CD1c-positive myeloid dendritic cell (primary cell): ENCODE data around the gene CTSH.
"Not testable (repeated sequence)": the region's sequence is repeated elsewhere in the genome, so short reads cannot be mapped to it uniquely, and the experiment has no call there.

Experiments
- DNase-seq: peaks from one replicate; pipeline ENCODE4 v3.0.0-alpha.2; 2016; ENCODE audit errors: extremely low spot score

CTSH gene

DNA sequence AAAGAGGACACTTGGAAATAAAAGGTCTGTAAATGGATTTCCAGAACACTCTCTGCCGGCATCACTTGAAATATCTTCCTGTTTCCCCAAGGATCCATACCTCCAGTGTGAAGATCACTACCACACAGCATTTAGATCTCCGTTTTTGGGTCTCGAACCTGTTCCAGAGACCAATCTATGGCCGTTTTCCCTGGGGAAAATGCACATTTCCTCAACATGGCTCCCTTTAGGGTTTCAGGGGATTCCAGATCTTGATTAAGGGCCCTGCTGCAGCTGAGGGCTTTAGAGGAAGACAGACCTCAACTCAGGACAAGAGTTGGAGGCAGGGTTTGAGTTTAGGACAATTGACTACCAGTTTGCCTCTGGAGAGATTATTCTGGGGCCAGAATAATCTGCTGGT is 2.1 kb downstream of the CTSH start:
- DNase-seq = no peak

DNA sequence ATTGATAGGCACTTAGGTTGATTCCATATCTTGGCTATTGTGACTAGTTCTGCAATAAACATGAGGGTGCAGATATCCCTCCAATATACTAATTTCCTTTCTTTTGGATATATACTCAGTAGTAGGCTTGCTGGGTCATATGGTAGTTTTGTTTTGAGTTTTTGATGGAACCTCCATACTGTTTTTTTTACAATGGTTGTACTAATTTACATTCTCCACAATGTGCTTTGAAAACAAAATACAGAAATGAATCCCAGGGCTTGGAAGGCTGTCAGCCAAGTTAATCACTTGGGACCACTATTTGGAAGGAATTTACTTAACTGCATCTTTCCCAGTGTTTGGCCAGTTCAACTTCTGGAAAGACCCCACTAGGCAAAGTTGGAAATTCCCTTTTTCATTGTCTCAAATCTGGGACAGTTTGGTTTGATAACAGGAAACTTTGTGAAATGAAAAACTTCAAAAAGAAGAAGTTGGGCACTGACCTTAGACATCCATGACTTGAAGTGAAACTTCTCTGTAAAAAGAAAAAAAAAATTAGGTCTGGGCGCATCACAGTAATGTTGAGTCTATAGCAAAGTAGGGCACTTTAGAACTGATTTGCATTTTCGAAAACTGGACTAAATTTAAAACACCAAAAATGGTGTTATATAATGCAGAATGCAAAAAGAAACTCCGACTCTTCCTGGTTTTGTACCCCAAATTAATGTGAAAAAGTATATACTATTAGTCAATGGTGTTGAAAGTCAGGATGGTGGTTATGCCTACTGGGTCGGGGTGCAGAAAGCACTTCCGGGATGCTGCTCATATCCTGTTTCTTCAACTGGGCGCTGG is 6.0 kb downstream of the CTSH start:
- DNase-seq = peak; percentile 89

DNA sequence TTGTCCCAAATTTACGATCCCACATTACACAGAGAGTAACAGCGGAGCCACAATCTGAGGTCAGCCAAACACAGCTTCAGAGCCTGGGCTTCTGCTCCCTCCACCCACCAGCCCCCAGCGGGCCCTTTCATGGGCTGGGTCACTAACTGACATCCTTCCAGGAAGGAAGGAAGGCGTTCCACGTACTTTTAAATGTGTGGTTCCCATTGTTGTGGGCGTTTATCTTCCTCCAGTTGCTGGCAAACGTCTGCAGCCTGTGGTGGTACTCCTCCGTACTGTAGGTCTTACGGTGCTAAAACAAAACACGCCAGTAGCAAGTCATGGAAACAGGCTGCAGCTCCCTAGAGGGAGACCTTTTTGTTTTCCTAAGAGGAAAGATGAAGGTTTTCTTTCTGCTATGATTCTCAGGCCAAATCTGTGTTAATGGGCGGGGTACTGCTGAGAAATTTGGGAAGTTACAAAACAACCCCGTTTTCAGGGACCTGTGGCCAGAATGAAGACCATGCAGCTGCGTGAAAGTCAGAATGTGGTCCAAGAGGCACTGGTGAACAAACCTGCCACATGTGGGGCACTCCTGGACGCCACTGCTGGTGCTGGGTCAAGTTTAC is 7.6 kb downstream of the CTSH start:
- DNase-seq = peak; percentile 76

DNA sequence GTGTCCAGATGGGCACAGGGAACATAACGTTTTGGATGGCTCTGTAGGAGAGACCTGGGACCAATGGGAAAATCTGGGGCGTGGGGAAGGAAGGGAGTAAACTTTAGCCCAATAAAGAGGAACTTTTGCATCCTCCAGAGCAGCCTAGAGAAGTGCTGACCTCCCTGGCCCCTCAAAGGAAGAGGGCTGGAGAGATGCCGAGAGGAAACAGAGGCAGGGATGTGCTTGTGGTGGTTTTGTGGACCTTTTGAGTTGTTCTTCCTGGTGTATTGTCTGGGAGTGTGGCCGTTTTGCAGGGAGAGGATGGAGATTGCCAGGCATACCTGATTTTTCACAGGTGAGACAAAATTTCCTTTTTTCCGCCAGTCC is 10.2 kb downstream of the CTSH start:
- no peak for DNase-seq

DNA sequence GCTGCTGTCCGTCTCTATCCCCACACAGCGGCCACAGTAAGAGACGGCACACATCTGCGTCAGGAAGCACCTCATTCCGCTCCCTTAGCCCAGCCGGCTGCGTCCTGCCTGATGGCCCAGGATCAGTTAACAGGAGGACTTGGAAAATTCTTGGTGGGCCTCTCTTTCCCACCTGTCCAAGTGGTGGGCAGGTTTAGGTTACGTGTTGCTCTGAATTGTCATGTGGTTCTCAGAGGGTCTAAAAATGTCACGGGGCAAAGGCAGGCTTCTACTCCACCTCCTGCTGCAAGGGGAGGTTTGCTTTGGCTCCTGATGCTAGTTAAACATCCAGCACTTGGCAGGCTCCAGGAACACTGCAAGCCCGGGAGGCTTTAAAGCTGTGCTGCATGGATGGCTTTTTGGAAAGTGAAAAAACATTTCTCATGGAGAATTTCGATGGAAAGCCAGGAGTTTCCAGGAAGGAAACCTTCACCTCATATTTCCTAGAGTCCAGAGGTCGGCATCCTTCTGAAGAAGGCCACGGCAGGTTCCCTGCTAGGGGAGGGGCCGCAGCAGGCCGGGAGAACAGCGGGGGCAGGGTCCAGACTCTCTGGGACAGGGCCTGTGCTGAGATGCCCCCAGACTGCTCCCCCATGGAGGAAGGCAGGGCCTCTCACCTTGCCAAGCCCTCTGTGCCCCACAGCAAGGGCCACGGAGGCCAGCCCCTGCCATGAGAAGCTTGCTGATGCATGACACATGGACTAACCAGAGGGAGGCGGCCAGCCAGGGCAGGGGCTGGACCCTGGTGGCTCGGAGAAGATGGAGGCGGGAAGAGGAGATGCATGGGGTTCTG is 10.8 kb downstream of the CTSH start:
- no peak for DNase-seq

DNA sequence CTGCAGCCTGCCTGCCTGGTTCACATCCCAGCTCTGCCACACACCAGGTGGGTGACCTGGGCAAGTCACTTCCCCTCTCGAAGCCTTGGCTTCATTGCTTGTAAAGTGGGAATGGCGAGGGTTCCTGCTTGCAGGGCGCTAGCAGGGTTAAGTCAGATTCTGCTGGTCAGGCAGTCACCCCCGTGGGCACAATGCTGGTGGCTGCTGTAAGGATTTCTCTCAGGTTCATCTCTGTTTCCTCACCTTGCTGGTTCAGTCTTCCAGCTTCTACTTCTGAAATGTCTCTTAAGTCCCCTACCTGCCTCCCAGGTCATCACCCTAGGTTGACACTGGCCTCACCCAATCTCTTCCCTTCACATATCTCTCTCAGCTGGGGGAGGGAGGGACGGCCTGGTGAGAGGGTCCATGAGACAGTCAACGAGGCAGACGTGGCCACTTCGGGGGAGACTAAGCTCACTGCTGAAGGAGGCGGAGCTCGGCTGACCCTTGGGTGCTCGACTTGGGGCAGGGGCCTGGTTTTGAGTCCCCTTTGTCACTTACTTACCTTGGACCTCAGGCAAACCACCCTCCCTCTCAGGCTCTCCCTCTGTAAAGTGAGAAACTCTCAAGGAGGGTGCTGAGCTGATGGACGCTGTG is 11.5 kb downstream of the CTSH start:
- DNase-seq = no peak

DNA sequence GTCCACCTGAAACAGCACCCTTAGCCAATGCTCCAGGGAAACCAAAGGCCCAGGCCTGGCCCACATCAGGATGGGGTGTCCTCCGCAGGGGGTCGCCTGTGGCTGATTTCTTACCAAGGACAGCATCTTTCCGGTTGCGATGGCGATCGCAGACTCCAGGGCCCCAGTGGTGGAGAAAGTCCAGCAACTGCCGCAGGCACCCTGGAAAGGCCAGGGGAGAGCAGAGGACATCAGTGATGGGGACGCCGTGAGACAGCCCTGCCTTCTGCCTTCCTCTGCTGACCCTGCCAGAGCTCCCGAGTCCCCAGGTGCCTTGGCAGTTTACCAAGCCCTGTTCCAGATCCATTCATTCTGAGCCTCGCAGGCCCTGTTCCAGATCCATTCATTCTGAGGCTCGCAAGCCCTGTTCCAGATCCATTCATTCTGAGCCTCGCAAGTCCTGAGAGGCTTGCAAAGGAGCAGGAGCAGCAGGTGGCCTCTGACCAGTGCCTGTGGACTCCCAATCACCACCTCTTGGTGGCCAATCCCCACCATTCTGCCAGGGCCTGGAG is 12.5 kb downstream of the CTSH start:
- no peak for DNase-seq

DNA sequence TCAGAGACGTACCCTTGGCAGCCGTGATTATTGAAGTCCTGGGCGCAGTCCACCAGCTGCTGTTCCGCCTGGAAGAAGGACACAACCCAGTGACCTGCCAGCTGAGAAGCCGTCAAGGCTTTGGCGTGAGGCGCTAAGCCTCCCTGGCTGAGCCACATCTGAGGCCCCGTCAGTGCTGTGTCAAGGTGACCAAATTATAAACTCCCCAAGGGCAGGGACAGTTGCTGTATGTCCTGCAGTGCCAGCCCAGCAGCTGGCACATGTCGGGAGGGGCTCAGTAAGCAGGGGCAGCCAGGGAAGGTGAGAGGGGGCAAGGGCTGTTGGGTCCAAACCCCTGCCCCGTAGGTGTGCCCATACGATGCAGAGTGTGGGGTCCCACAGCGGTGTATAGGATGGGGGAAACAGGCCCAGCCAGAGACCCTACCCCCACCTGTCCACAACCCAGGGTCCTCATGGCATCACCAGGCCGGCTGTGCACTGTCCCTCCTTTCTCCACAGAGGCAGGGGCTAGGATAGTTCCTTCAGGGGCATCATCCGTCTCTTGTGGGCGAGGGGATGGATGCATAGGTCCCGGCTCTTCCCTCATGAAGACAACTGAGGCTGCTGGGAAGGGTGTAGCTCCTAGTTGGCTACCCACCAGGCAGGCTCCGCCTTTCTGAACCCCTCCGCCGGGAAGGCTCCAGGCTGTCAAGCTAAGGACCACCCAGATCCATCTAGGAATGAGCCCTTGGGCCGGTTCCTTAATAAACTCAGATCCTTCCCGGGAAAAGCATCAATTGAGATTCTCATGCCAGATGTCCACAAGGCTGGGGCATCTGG is 13.2 kb downstream of the CTSH start:
- DNase-seq = no peak

DNA sequence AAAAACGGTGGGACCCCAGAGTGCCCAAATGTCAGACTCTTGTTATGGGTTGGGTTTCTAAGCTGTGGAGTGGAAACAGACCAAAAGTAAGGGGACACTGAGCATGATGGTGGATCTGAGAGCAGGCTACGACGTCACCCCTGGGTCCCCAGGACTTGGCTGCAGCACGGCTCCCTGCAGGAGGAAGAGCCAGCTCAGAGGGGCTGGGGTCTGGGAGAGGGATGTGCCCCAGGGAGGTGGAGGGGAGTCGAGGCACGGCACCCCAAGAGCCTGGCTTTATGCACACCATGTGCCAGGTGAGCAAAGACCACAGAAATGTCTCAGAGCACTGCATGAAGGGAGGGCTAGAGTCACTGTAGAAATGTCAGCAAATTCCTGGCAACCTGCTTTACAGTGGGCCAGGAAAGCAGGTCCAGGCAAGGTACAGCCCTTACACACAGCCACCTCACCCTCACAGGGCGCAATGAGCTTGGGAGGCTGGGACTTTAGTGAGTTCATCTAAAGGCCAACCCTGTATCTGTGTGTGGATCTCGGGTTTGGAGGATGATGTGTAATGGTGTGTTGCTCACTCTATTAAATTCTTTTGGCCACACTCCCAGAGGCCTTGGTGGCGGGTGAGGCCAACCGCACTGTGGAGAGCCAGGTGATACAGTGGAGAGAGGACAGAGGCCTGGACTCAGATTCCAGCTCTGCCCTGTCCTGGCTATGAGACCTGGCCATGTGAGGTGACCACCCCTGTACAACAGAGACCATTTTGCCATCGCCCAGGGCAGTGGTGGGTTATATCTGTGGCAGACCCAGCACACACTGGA is 14.1 kb downstream of the CTSH start:
- DNase-seq = no peak

DNA sequence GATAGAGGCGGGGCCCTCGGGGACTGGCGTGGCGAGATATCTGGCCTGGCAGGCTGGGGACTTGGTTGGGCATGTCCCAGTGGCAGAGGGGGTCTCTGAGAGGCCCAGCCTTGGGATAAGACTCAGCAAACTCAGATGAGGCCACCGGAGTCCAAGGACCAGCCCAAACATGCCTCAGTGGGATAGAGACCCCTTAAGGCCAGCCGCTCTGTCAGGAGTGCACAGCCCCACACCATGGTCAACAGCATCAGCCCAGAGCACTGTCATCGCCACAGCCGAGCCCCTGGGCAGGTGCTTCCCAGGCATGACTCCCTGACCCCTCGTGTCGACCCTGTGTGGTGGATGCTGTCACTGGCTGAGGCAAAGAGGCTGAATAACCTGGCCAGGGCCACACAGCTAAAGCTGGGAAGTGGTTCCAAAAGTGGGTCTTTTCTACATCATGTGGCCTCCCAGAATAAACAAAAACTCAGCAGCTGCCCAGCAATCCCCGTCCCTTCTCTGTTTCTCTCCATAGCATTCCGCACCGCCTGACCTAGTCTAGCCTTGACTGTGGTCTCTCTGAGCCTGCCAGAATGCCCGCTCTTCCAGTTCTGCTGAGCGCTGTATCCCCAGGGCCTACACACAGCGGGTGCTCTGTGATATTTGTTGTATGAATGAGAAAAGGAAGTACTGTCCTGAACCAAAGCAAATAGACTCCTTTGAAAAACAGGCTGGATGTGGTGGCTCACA is 15.1 kb downstream of the CTSH start:
- no peak for DNase-seq

DNA sequence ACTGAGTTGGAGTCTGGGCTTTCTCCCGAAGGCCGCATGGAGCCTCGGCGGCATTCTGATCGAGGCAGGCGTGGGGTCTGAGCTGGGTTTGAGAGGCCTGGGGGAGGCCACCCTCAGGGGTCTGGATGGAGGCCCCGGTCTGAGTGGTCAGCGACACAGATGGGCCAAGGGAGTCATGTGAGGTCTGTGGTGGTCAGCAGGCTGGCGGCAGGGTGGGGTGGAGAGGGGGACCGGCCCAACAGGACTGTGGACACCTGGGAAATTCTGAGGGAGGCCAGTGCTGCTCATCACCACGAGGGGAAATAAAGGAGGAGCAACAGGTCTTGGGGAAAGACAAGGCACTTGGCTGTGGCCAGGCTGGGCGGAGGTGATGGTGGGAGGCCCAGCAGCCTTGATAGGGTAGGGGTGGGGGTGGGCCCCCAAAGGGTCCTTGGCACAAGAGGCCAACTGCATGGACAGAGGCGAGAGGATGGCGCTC is 16.2 kb downstream of the CTSH start:
- no peak for DNase-seq

DNA sequence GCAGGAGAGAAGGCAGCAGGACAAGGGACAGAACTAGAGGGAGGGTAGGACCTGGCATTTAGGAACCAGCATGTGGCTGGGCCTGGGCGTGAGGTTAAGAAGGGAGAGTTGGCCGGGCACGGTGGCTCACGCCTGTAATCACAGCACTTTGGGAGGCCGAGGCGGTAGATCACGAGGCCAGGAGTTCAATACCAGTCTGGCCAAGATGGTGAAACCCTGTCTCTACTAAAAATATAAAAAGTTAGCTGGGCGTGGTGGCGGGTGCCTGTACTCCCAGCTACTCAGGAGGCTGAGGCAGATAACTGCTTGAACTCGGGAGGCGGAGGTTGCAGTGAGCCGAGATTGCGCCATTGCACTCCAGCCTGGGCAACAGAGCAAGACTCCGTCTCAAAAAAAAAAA is 16.7 kb downstream of the CTSH start:
- not testable (repeated sequence) for DNase-seq

DNA sequence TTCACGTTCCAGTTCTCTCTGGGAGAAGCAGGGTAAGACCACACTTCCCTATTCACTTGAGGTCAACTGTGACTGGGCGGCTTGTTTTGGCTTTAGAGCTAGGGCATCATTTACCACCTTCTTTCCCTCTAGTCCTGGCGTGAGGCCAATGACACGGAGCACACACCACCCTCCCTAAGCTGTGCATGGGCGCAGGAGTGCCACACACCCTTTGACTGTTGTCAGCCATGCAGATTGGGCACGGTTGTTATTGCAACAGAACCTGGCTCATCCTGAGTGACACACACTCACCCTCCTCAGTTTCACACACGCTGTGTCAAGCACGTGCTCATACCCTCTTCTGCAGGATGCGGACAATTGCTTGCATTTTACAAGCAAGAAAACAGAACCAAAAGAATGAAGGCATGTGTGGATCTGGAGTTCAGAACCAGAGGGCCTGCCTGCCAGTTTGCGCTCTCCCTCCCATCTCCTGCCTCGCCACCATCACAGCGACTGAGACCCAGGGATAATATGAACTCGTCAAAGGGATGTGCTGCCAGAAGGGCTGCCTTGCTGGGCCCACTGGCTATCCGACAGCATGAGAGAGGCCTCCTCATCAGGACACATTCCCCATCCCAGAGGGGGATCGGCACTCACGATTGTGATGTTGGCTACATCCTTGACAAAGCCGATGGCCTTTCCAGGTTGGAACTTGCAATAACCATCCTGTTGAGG is 17.6 kb downstream of the CTSH start:
- DNase-seq = peak; percentile 92

DNA sequence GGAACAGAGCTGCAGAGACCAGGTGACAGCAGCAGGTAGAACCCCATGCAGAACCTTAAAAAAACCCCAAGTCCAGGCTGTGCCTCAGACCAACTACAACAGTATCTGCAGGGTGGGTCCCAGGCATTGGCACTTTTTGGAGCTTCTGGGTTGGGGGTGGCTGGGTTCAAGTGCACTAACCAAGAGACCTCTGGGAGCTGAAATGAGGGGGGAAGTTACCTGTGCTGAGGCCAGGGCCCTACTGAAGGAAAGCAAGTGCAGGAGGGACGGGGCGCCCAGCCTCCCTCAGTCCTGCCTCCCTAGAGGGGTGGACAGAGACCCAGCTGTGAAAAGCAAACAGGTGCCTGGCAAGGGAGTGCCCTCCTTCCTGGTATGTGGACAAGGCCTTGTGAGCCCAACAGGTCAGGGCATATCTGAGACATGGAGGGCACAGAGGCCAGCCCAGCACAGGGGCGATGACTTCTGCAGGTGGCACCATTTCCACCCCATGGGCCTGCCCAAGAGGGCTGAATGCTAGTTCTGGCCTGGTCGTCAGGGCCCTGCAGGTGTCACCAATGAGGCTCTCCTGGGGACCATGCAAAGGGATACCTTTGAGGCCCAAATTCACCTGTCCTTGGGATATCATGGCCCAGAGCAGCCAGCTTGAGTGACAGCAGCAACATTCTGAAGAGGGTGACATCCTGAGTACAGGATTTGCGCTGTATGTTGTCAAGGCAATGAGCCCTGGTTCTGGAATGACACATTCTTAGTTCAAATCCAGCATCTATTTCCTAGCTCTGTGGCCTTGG is 18.7 kb downstream of the CTSH start:
- no peak for DNase-seq

DNA sequence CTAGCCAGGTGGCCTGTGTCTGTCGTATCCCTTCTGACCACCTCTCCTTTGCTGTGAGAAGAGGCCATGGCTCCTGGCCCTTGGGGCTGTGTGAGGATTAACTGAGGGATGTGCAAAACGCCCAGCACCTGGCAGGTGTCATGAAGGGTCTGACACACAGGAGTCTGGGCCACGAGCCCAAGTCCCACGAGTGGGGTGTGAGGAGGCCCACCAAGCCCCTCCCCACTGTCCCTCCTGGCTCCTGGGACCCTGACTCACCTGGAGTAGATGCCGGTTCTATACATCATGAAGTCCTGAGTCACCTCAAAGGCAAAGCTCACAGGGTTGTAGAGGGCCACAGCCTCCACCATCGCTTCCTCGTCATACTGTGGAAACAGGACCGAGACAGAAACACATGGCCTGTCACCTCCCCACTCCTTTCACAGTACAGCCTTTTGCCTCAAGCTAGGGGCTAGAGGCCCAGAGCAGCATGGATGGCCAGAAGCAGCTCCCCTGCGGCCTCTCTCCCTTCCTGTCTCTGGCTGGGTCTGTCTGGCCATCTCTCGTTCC is 19.7 kb downstream of the CTSH start:
- DNase-seq = no peak

DNA sequence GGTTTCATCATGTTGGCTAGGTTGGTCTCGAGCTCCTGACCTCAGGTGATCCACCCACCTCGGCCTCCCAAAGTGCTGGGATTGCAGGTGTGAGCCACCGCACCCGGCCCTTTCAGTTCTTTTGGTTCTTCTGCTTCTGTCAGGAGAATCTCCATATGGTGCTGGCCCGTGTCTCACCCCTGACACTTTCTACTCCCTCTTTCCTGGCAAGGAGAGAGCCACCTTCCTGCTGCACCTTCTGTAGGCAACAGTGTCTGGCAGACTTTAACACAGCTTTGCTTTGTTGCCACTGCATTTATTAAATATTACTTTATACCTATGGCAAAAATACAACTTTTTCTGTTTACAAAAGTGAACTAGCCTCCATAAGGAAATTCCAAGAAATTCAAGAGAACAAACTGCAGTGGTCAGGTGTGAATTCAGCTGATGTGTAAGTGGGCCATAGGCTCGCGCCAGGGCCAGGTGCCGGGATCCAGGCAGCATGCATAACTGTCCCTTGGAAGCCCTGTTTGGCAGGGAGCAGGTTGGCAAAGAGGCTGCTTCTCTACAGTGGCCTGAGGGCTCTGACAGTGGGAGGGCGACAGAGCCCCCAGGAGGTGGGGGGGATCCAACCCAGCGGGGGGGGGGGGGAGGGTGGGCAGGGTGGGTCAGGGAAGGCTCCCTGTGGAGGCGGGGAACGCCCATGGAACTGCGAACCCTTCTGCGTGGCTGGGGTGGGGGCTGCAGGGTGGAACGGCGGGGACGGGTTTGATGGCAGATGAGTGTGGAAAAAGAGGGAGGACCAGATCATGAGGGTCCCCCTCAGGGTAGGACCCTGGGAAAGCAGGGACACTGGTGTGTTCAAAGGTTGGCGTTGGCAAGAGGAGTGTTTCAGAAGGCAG is 21.1 kb downstream of the CTSH start:
- DNase-seq = no peak

DNA sequence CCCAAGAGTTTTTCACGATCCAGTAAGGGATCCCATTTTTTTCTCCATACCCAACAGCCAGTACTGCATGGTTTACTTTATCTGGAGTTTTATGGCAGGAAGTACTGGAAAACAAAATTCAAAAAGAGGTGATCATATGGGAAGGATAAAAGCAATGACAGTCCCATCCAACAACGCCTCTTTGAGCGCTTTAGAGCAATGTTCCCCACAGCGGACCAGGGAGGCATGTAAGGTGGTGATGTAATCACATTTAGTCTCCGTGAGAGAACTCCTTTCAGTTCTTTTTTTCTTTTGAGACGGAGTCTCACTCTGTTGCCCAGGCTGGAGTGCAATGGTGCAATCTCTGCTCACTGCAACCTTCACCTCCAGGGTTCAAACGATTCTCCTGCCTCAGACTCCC is 21.8 kb downstream of the CTSH start:
- peak; percentile 75 for DNase-seq
